Lung (tissue), 12 donors: Measurements from ENCODE around the gene CAP1. TPM values are rescaled to one million over a fixed set of nuclear protein-coding genes. Genes with fewer than 3 reads are reported as not detected.
"Not testable (repeated sequence)": the region's sequence is repeated elsewhere in the genome, so short reads cannot be mapped to it uniquely, and the experiment has no call there.

Experiments used
- ATAC-seq: fragments of 200-7000 bp; cut with Tn5 transposase; one replicate; pipeline ENCODE4 v1.9.1; 2020; ENCODE audit warnings: moderate number of reproducible peaks; ENCODE audit not compliant: insufficient read depth, low FRiP score
- DNase-seq, 3 donors: peaks; one replicate each; pipeline ENCODE4 v3.0.0-alpha.2; 2013 to 2017
- H3K27ac ChIP-seq, 2 donors: one replicate each; pipeline ENCODE4 v1.5.1; 2013; ENCODE audit warnings: mild to moderate bottlenecking in 2 of 2, moderate library complexity in 2 of 2, control low read depth in 1 of 2, inconsistent platforms in 1 of 2, low read depth in 1 of 2, low read length in 1 of 2
- H3K27me3 ChIP-seq, 3 donors: one replicate each; pipeline ENCODE4 v1.5.1; 2013; ENCODE audit warnings: low read length in 2 of 3; ENCODE audit not compliant: control insufficient read depth in 3 of 3, insufficient read depth in 3 of 3
- H3K36me3 ChIP-seq, 4 donors: one replicate each; pipeline ENCODE4 v1.5.1; 2013; ENCODE audit warnings: low read length in 4 of 4, mild to moderate bottlenecking in 1 of 4, moderate library complexity in 1 of 4; ENCODE audit not compliant: control insufficient read depth in 4 of 4, insufficient read depth in 4 of 4
- H3K4me1 ChIP-seq, 5 donors: one replicate each; pipeline ENCODE4 v1.5.1; 2013; ENCODE audit warnings: low read length in 5 of 5, mild to moderate bottlenecking in 2 of 5, moderate library complexity in 1 of 5; ENCODE audit not compliant: control insufficient read depth in 5 of 5, insufficient read depth in 5 of 5
- H3K4me3 ChIP-seq: one replicate; pipeline ENCODE4 v1.5.1; 2013; ENCODE audit warnings: mild to moderate bottlenecking, control low read depth, moderate library complexity
- H3K9ac ChIP-seq, 2 donors: one replicate each; pipeline ENCODE4 v1.5.1; 2013; ENCODE audit warnings: low read length in 2 of 2, control low read depth in 1 of 2; ENCODE audit not compliant: insufficient read depth in 1 of 2
- H3K9me3 ChIP-seq, 4 donors: one replicate each; pipeline ENCODE4 v1.5.1; 2013; ENCODE audit warnings: low read length in 3 of 4, mild to moderate bottlenecking in 1 of 4, moderate library complexity in 1 of 4; ENCODE audit not compliant: control insufficient read depth in 4 of 4, insufficient read depth in 3 of 4
- CTCF ChIP-seq: IDR thresholded peaks from 2 replicates; pipeline ENCODE4 v1.5.1; 2012; ENCODE audit warnings: mild to moderate bottlenecking; ENCODE audit errors: control extremely low read depth, extremely low read depth
- WGBS, 2 donors: extraction: QIAGEN DNeasy Blood & Tissue Kit; methylation state at CpG; one replicate each; pipeline ENCODE4 v1.1.7; 2013; 5-methylcytosine and 5-hydroxymethylcytosine counted together
- polyA plus RNA-seq, 2 donors: library from polyadenylated mRNA; stranded (reverse); fragments of 200-250 nt; gene quantifications; one replicate each; pipeline ENCODE4 v1.2.1, GENCODE V29; 2013
- total RNA-seq, 2 donors: library from RNA; depleted of rRNA in 1 of 2; stranded (reverse); fragments of >200 nt in 1 of 2; gene quantifications; one replicate each; pipeline ENCODE4 v1.2.1, GENCODE V29; 2014 to 2021
- donor health status: control.
- donor health status: control.
- donor health status: Bipolar disorder and iron deficiency.
- donor health status: healthy.
- donor health status: DM: yes; HTN: yes; CAD: no.

The CAP1 gene
- total and polyA plus RNA-seq, 4 donors = 109 to 454 (median 285) TPM

GRCh38 chr1:40032240-40032891 lies 8.2 kb upstream of the CAP1 start:
- 45 to 55% methylated on average over 4 of the region's 4 CpGs for WGBS, 2 donors
- ATAC-seq = no peak
- Histone ChIP-seq H3K4me3 (no peak overlapping the region), H3K27me3 (no peaks in the 10 kb centered on the region), H3K9me3 (no peaks in the 10 kb centered on the region), H3K36me3 (no peaks in the 10 kb centered on the region), H3K9ac (no peak overlapping the region), H3K27ac (no peak overlapping the region), H3K4me1 (peaks cover 0 to 8% (median 3%) of the 10 kb centered on the region in 5 donors)
- peak; percentile 71 for TF ChIP-seq CTCF
- peak; percentile 30 to 68 (median 58) for DNase-seq

- Histone ChIP-seq H3K36me3 (no peaks in the 10 kb centered on the region), H3K27me3 (no peaks in the 10 kb centered on the region), H3K27ac (no peak overlapping the region), H3K4me3 (no peak overlapping the region), H3K9ac (peak overlapping the region in 1 of 2 donors; percentile 30), H3K4me1 (peaks cover 0 to 21% (median 8%) of the 10 kb centered on the region in 5 donors), H3K9me3 (no peaks in the 10 kb centered on the region)
- 7 to 22% methylated on average over 2 of the region's 2 CpGs for WGBS, 2 donors
- ATAC-seq (no peak), DNase-seq (no peak)
- TF ChIP-seq CTCF = no peak
Measured at GRCh38 chr1:40034869-40035268, 5.7 kb upstream of the CAP1 start.

- DNase-seq (peak; percentile 32 to 67 (median 33)), ATAC-seq (no peak)
- Histone ChIP-seq H3K4me3 (no peak overlapping the region), H3K27me3 (no peaks in the 10 kb centered on the region), H3K36me3 (no peaks in the 10 kb centered on the region), H3K9ac (no peak overlapping the region), H3K27ac (peak overlapping the region in 1 of 2 donors; percentile 87), H3K4me1 (peaks cover 0 to 25% (median 6%) of the 10 kb centered on the region in 5 donors), H3K9me3 (no peaks in the 10 kb centered on the region)
- no peak for TF ChIP-seq CTCF
- 30 to 37% methylated on average over 4 of the region's 4 CpGs for WGBS, 2 donors
Measured at GRCh38 chr1:40036574-40036973, 4.0 kb upstream of the CAP1 start.

DNA sequence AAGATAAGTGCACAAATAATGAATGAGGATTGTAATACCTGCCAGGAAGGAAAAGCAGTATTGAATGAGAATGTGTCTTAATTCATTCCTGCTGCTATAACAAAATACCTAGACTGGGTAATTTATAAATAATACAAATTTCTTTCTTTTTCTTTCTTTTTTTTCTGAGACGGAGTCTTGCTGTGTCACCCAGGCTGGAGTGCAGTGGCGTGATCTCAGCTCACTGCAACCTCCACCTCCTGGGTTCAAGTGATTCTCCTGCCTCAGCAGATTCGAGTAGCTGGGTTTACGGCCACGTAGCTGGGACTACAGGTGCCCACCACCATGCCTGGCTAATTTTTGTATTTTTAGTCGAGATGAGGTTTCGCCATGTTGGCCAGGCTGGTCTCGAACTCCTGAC lies 3.3 kb upstream of the CAP1 start:
- not testable (repeated sequence) for H3K27me3 ChIP-seq, H3K27ac ChIP-seq, H3K36me3 ChIP-seq, H3K9me3 ChIP-seq, ATAC-seq, DNase-seq, H3K9ac ChIP-seq, H3K4me3 ChIP-seq
- peaks cover 2 to 32% (median 12%) of the 10 kb centered on the region in 5 donors for H3K4me1 ChIP-seq
- 88 to 93% methylated on average over 8 of the region's 8 CpGs for WGBS, 2 donors
